GM10248 (cell line): ENCODE results near the gene KHDC4.

ENCODE experiments used
- CTCF ChIA-PET: fragments of 300-600 bp; sonication (Branson Sonifier 250); formaldehyde crosslinking; extraction: SDS; loops from one replicate; lab custom pipeline; 2021; ENCODE audit warnings: antibody characterized with exemption; lab: Yijun Ruan, JAX
- POLR2A ChIA-PET: fragments of 350-650 bp; sonication (Branson Sonifier 250); formaldehyde crosslinking; extraction: SDS; loops from one replicate; lab custom pipeline; 2020; ENCODE audit warnings: antibody characterized with exemption; lab: Yijun Ruan, JAX
- DNase-seq: peaks from one replicate; pipeline ENCODE4 v3.0.0; 2012; ENCODE audit errors: extremely low spot score
- CTCF ChIP-seq: IDR thresholded peaks from 2 replicates; pipeline ENCODE4 v1.5.1; 2012; ENCODE audit warnings: mild to moderate bottlenecking, low read depth; ENCODE audit errors: extremely low read depth, missing control alignments, control extremely low read depth

The KHDC4 gene

DNA sequence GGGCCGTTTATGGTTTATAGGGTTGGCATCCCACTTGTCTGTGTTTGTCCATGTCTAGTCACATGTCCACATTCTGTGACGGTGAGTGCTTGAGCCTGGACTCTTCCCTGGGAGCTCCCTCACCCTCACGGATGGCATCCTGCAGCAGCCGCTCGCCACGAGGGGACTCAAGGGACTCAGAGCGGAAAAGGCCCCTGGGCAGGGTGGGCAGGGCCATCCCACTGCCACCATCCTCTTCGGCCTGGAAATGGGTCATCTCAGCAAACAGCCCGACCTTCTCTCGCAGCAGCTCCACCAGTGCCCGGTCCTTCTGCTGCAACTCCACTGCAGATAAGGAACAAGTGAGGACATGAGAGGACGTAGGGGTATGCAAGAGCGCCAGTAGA, 18.3 kb upstream of the KHDC4 start:
- CTCF ChIA-PET: interaction anchor here (1.4 to 1.8 kb wide), 2 partner anchors 14 to 15 kb away, joined by 4 to 5 read pairs; no protein-coding TSS in a partner anchor
- TF ChIP-seq CTCF: no peak
- POLR2A ChIA-PET: no interaction called here
- no peak for DNase-seq

DNA sequence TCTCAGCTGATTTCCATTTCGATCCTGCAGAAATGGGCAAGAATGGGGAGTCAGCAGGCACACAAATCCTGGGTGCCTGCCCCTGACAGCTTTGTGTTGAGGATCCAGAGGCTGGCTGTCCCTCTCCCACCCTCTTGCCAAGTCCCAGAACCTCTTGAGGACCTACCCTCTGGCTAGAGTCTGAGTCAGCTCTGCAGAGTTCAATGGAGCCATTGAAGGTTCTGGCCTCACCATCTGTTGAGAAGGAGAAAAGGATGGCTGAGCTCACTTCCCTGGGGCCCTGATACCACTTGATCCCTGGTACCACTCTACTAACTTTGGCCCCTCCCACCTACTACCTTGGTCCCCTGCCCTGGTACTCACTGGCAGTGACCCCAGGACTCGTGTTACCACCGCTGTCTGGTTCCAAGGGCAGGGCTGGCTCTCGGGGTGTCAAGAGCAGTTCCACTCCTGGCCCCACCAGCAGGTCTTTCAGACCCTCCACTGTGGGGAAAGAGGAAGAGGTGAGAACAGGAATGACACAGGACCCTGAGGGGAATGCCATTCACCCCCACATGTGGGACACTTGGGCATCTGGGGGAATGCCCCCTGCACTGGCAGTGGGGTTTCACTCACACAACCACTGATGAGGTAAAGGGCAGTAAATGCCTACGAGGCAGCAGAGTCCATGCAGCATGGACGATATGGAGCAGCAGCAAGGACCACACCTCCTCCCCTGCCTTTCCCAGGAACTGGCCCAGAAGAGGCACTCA, 17.7 kb upstream of the KHDC4 start:
- no peak for DNase-seq
- ChIA-PET CTCF (interaction anchor here (1.0 to 1.8 kb wide), 5 partner anchors 13 to 115 kb away, joined by 3 to 6 read pairs (median 4); no protein-coding TSS in a partner anchor), POLR2A (no interaction called here)
- TF ChIP-seq CTCF: no peak

GRCh38 chr1:155950829-155951228, 16.6 kb upstream of the KHDC4 start:
- TF ChIP-seq CTCF: no peak
- CTCF ChIA-PET: interaction anchor here (0.9 to 1.6 kb wide), 3 partner anchors 10 to 41 kb away, joined by 3 to 6 read pairs (median 3); no protein-coding TSS in a partner anchor
- no peak for DNase-seq
- POLR2A ChIA-PET: no interaction called here

GRCh38 chr1:155947741-155948140, 13.5 kb upstream of the KHDC4 start:
- POLR2A ChIA-PET: no interaction called here
- CTCF ChIA-PET: interaction anchor here (0.7 to 2.8 kb wide), 7 partner anchors 9 to 118 kb away, joined by 3 to 8 read pairs (median 6); no protein-coding TSS in a partner anchor
- TF ChIP-seq CTCF: no peak
- no peak for DNase-seq

GRCh38 chr1:155947292-155947691, 13.1 kb upstream of the KHDC4 start:
- no peak for DNase-seq
- ChIA-PET CTCF (interaction anchor here (0.7 to 2.8 kb wide), 6 partner anchors 11 to 119 kb away, joined by 3 to 8 read pairs (median 6); no protein-coding TSS in a partner anchor), POLR2A (no interaction called here)
- no peak for TF ChIP-seq CTCF

GRCh38 chr1:155946633-155947219, 12.5 kb upstream of the KHDC4 start:
- no peak for DNase-seq
- TF ChIP-seq CTCF: no peak
- CTCF ChIA-PET: interaction anchor here (0.8 to 4.8 kb wide), 11 partner anchors 9 to 119 kb away, joined by 3 to 36 read pairs (median 6); partner anchors contain the start of gene ARHGEF2
- POLR2A ChIA-PET: interaction anchor here (0.7 to 2.0 kb wide), 5 partner anchors 12 to 34 kb away, joined by 3 to 11 read pairs (median 4); partner anchors contain the start of gene KHDC4
